Fibroblast of pulmonary artery (primary cell): ENCODE data around the gene C6.
"Not testable (repeated sequence)": the region's sequence is repeated elsewhere in the genome, so short reads cannot be mapped to it uniquely, and the experiment has no call there.

Experiments used
- DNase-seq: peaks from one replicate; pipeline ENCODE4 v3.0.0-alpha.2; 2010; ENCODE audit warnings: low read depth
- H3K4me3 ChIP-seq: replicated peaks from 2 replicates; pipeline ENCODE4 v1.5.1; 2011; ENCODE audit warnings: low read depth, mild to moderate bottlenecking, control low read depth, low read length, moderate library complexity
- CTCF ChIP-seq: IDR thresholded peaks from 2 replicates; pipeline ENCODE4 v1.5.1; 2011; ENCODE audit warnings: mild to moderate bottlenecking, control low read depth, low read length, inconsistent platforms; ENCODE audit errors: missing control alignments

The C6 gene

GRCh38 chr5:41193456-41194205 lies 19.7 kb downstream of the C6 start:
- H3K4me3 ChIP-seq, result no peak overlapping the region
- DNase-seq, result peak; percentile 100
- TF ChIP-seq CTCF, result no peak

GRCh38 chr5:41191249-41191648 lies 22.1 kb downstream of the C6 start:
- no peak for DNase-seq
- no peak for TF ChIP-seq CTCF
- no peak overlapping the region for H3K4me3 ChIP-seq

GRCh38 chr5:41186143-41186542 lies 27.2 kb downstream of the C6 start:
- TF ChIP-seq CTCF, result no peak
- H3K4me3 ChIP-seq, result no peak overlapping the region
- no peak for DNase-seq

GRCh38 chr5:41183331-41183730 lies 30.0 kb downstream of the C6 start:
- H3K4me3 ChIP-seq, DNase-seq: not testable (repeated sequence)

GRCh38 chr5:41182666-41183065 lies 30.7 kb downstream of the C6 start:
- TF ChIP-seq CTCF, result no peak
- H3K4me3 ChIP-seq, result no peak overlapping the region
- DNase-seq, result no peak

- no peak for TF ChIP-seq CTCF
- H3K4me3 ChIP-seq, result no peak overlapping the region
- DNase-seq, result no peak
Measured at GRCh38 chr5:41181691-41182564, 31.4 kb downstream of the C6 start.

GRCh38 chr5:41176952-41177351 lies 36.4 kb downstream of the C6 start:
- peak; percentile 89 for DNase-seq
- TF ChIP-seq CTCF, result no peak
- H3K4me3 ChIP-seq, result no peak overlapping the region
